Stimulated activated CD8-positive, alpha-beta memory T cell treated with anti-CD3 and anti-CD28 coated beads, Interleukin-7, amount 100 ng/mL, for 1 hour (primary cell): Measurements from ENCODE around the gene TLR9.

Experiments
- DNase-seq, 2 donors: peaks; one replicate each; pipeline ENCODE4 v3.0.0-alpha.2; 2020; ENCODE audit warnings: low read depth in 2 of 2

Gene TLR9

DNA sequence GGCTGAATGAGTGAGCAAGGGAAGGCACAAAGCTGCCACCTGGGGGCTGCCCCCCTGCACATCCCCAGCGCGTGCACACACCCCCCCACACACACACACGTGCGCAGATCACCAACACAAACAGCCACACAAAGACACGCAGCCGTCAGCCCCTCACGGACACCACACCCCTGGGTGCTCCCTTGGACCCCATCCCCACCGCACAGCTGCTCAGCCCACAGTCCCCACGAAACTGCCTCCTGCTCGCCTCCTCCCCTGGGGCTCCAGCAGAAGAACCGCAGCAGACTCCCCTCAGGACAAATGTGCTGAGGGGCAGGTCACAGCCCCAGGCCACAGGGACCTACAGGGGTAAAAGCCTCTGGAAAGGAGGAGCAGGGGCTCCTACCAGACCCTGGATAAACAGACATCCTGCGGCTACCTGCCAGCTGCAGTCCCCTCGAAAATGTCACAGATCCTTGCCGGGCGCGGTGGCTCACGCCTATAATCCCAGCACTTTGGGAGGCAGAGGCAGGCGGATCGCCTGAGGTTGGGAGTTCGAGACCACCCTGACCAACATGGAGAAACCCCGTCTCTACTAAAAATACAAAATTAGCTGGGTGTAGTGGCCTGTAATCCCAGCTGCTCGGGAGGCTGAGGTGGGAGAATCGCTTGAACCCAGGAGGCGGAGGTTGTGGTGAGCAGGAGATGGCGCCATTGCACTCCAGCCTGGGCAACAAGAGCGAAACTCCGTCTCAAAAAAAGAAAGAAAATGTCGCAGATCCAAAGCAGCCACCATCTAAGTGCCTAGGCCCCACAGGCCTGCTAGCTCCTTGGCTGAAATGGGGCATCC, 7.0 kb upstream of the TLR9 start:
- DNase-seq, result no peak

DNA sequence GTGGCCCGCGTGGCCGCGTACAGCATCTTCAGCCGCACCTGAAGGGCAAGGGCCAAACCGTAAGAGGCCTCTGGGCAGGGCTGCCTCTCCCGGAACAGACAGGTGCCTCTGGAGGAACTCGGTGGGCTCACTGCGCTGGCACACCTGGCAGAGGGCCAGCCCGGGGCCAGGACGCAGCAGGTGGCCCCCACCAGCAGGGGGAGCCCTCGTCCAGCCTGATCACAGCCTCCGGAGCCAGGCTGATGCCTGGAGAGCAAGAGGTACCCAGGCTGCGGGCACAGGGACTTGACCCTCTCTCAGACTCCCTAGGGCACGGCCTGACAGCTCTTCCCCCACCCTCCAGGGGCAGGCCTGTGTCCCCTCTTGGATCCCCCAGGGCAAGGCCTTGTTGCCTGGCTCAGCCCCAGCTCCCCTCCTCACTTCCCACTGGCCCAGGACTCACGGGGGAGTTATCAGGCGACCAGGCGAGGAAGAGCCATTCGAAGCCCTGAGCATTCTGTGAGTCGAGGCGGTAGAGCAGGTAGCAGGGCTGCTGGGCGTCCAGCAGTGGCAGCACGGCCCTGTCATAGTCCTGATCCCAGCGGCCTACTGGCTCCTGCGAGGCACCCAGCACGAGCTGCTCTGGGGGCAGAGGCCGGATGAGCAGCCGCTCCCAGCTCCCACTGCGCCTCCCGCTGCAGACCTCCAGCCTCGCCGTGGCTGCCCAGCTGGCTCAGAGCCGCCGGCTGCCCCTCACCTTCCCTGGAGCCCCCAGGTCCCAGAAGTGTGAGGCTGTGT, 6.2 kb upstream of the TLR9 start:
- DNase-seq, result peak; percentile 67 to 85

DNA sequence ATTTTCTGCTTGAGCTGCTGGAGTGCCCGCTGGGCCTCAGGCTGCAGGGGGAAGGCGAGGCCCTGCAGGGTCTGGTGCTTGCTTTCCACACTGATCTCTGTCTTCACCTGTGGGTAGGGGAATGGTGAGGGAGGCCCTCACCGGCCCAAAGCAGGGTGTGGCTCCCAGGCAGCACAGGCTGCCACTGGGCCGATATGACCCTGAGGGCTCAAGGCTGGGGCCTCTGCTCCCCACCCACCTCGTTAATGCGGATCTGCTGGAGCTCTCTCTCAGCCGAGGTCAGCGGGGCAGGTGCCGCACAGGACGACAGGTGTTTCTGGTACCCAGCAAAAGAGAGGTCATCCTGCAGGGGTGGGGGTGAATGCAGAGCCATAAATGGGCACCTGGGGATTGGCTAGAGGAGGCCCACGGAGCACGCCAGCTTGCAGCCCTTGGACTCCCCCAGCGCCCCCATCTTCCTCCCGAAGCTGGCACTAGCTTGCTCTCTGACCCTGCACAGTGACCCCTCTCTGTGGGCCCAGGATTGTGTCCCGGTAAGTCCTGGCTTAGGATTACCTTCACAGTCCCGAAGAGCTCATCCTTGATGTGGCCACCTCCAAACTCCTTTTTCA, 5.5 kb upstream of the TLR9 start:
- DNase-seq, result no peak

DNA sequence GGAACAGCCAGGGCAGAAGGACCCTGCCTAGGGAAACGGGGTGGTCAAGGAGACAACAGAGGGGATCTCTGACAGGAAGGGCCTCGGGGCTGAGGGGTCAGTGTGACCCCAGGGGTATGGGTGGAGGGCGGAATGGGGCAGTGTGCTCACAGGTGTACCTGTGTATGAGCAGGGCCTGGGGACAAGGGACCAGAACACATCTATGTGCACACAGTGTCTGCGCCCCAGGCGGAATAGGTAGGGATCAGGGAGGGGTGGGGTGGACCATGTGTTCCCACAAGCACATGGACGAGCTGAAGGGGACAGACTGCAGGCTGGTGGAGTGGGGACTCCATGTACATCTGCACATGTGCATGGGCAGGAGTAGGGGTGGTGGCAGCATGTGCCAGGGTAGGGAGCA, 5.0 kb upstream of the TLR9 start:
- DNase-seq, result no peak

DNA sequence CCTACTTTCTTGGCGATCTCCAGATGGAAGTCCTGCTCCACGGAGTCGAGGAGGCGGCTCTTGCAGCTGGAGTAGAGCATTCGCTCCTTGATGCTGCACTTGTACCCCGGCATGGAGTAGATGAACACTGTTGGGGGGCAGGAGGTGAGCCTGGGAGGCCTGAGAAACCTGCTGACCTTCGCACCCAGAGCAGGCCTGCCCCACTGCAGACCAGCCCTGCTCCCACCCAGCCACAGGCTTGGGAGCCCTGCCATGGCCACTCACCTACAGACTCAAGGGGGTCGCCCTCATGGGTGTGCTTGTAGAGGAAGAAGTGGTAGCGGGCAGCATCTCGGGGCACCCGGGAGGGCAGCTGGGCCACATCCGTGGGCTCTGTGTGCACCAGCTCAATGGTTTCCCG, 4.2 kb upstream of the TLR9 start:
- no peak for DNase-seq

DNA sequence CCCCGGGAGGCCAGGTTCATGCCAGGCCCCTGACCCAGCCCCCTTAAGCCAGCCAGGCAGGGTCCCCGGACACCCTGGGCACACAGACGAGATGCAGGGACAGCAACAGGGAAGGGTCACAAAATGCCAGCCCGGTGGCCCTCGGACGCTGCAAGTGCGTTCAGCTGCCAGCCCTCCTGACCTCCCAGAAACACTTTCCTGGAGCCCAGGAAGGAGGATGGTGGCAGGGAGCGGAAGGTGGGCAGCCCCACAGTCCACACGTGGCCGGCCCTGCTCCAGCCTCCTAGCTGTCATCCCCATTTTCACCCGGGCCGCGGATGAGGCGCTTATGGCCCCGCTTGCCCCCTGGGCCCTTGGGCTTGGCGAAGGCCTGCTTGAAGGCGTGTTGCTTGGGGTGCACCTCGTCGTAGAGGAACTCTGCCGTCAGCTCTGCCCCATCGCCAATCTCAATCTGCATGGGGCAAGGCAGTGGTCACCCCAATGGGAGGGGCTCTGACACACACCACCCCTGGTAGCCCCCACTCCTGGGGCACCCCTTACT, 3.4 kb upstream of the TLR9 start:
- DNase-seq, result no peak

DNA sequence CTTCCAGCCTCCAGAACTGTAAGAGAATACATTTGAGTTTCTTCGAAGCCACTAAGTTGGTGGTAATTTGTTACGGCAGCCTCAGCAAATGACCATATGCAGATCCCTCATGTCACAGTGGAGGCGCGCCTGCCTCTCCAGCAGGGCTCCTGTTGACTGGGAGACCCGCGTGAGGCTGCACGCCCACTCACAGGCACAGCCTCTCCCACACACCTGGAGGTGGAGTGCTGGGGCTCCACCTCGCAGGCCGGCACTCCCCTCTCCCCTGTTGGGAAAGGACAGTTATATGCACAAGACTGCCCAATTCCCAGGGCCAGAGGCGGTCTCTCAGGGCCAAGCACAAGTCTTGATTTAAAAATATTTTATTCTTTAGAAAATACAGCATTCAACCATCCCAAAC, 2.8 kb upstream of the TLR9 start:
- no peak for DNase-seq

DNA sequence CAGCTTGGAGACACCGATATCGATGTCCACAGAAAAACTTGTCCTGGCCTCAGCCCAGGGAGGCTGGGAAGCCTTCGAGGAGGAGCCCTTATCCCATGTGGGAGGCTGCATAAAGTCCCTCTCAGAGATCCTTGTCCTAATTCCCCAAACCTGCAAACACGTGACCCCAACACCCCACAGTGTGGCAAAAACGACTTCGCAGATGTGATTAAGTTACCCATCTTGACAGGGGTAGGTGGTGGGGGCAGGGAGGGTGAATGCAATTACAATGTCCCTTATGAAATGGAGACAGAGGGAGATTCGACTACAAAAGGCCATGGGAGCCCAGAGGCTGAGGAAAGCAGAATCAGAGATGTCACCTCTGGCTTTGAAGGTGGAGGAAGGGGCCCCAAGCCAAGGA, 2.3 kb upstream of the TLR9 start:
- DNase-seq, result no peak

DNA sequence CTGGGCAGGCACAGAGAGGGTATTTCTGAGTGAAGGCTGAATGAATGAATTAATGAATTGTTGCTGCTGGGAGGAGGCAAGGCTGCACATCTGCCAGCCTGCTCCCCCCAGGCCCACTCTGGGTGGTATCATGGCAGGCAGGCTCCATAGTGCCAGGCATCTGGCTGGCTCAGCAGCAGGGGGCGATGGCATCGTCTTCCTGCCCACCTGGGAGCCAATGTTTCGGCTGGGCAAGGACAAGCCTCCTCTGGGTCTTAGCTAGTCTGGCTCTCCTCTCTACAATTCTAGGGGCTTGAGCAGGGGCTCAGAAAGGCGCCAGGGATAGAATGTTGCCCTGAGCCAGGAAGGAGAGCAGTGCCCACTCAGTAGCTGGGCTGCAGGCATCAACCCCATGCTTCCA, 1.7 kb upstream of the TLR9 start:
- DNase-seq, result no peak

DNA sequence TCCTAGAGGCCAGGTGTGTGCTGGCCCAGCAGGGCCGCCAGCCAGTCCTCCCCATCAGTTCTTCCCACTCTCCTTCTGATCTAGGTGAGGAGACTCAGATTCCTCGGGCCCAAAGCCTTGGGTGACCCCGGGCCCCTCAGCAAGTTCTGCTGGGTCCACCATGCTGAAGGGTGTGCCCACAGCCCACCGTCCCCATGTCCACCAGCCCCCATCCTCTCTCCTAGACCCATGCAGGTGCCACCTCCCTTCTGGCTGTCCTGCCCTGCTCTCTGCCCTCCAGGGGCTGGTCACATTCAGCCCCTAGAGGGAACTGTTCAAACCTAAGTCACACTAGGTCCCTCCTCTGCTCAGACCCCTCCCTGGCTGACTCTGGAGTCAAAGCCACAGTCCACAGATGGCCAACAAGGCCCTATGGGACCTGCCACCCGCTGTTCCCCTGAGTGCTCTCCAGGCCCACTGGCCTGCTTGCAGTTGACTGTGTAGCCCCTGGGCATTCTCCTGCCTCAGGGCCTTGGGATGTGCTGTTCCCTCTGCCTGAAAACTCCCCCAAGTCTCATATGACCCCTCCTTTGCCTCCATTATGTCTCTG, 878 bp upstream of the TLR9 start:
- DNase-seq, result no peak

DNA sequence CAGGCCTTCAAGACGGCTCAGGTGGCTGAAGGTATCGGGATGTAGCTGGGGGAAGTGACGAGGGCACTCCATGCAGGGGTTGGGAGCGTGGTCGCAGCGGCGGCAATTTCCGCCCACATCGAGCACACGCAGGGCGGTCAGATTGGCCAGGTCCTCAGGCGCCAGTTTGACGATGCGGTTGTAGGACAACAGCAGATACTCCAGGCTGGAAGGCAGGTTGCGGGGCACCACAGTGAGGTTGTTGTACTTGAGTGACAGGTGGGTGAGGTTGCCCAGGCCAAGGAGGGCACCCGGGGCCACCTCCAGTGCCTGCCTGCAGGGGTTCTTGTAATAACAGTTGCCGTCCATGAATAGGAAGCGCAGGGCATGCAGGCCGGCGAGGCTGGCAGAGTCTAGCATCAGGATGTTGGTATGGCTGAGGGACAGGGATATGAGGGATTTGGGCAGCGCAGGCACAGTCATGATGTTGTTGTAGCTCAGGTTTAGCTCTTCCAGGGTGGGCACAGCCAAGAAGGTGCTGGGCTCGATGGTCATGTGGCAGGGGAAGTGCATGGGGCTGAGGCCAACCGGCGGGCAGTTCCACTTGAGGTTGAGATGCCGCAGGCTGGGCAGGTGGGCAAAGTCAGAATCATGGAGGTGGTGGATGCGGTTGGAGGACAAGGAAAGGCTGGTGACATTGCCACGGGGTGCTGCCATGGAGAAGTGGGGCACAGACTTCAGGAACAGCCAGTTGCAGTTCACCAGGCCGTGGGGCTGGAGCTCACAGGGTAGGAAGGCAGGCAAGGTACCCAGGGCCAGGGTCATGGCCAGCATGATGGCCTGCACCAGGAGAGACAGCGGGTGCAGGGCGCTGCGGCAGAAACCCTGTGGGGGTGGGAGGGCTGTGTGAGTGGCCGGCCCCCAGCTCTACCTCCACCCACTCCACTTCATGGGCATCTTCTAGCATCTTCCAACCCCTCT, 1.7 kb downstream of the TLR9 start:
- no peak for DNase-seq

DNA sequence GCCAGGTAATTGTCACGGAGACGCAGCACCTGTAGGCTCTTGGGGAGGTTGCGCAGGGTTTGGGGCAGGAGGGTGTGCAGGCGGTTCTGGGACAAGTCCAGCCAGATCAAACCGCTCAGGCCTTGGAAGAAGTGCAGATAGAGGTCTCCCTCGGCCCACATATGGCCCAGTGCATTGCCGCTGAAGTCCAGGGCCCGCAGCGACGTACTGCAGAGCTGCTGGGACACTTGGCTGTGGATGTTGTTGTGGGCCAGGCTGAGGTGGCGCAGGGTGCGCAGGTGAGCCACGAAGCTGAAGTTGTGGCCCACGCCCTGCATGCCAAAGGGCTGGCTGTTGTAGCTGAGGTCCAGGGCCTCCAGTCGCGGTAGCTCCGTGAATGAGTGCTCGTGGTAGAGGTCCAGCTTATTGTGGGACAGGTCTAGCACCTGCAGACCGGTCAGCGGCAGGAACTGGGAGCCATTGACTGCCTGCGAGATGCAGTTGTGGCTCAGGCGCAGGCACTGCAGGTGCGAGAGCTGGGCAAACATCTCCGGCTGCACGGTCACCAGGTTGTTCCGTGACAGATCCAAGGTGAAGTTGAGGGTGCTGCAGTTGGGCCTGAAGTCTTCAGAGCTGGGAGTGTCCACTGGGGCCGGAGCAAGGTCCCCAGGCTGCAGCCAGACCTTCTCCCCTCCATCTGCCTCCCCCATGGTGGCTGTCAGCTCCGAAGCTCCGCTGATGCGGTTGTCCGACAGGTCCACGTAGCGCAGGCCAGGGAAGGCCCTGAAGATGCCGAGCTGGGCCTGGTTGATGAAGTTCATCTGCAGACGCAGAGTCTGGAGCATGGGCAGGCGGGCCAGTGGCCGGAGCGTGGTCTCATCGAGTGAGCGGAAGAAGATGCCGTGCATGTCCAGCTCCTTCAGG, 2.9 kb downstream of the TLR9 start:
- no peak for DNase-seq

DNA sequence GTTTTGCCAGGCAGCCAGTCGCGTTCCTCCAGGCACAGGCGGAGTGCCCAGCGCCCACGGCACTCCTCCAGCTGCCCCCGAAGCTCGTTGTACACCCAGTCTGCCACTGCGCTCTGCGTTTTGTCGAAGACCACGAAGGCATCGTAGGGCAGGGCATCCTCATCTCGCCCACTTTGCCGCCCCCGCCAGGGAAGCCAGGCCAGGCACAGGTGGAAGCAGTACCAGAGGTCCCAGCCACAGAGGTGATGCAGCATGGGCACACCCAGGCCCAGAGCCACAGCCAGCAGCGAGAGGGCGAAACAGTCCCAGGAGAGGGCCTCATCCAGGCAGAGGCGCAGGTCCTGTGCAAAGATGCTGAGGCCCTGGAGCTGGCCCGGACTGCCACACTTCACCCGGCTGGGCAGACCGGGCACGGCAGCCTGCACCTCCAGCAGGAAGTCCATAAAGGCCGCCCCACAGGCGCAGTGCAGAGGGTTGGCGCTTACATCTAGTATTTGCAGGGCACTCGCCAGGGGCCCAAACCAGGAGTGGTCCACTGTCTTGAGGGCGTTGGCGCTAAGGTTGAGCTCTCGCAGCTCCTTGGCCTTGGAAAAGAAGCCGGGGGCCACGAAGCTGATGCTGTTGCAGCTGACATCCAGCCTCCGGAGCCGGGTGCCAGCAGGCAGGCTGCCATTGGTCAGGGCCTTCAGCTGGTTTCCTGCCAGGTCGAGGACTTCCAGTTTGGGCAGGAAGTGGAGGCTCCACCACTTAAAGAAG, 3.7 kb downstream of the TLR9 start:
- no peak for DNase-seq

DNA sequence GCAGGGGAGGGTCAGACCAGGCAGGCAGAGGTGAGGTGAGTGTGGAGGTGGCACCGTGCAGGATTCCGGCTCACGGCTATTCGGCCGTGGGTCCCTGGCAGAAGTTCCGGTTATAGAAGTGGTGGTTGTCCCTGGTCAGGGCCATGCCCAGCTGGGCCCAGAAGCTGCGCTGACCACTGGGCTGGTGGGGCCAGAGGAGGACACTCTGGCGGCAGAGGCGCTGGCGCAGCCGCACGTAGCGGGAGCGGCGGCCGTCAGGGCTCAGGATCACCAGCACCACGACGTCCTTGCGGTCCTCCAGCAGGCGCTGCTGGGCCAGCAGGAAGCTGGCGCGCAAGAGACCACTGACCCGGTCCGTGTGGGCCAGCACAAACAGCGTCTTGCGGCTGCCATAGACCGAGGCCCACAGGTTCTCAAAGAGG, 4.3 kb downstream of the TLR9 start:
- DNase-seq, result no peak

DNA sequence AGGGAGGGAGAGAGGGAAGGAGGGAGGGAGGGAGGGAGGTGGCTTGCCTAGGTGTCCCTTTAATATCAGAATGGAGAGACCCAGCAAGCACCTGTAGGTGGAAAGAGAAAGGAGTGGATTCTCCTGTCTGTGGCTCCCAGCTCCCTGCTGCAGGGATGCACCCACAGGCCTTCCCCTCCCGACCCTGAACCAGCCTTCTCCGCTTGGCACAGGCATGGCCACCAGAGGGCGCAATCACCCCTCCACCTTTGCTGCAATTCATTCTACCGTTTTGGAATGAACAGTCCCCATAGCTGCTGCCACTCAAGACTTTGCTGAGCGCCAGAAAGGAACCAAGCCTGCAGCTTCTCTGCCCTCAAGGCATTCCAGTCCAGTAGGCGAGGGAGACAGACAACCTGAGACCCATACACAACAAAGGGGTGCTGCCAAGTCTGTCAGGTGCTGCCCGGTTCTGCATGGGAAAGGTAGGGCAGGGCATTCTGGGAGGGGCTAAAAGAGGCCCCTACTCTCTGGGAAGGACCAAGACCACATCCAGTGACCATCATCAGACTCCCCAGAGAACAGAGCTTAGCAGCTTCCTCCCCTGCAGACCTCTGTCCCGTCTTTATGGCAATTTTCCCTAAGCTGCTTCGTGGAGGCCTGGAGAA, 4.9 kb downstream of the TLR9 start:
- peak; percentile 71 to 86 for DNase-seq

DNA sequence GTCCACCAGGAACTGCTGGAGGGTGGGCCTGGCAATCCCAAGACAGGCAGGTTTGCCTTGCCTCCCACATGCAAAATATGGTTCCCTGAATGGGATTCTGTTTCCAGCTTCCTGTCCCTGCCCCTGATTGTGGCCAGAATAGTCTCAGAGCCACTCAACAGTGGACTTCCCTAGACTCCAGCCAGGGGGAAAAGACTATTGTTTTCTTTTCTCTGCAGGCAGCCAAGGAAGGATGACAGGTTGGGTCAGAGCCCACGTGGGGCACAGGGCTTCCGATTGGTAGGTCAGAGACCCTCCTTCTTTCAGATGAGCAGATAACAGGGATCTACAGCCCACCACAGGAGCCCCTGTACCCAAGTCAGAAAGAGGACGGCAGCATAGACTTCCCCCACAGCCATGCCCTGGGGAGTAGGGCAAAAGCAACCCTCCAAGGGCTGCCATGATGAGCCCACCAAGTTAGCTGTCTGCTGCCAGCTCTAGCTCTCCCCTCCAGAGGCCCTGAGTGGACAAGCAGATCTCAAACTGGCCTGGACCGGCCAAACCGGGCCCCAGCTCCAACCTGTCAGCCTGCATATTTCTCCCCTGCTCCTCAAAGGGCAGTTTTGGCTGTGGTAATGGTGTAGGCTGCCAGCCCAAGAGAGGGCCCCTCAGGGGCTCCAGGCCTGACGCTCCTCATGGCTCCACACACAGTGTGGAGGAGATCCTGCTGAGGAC, 6.4 kb downstream of the TLR9 start:
- no peak for DNase-seq

DNA sequence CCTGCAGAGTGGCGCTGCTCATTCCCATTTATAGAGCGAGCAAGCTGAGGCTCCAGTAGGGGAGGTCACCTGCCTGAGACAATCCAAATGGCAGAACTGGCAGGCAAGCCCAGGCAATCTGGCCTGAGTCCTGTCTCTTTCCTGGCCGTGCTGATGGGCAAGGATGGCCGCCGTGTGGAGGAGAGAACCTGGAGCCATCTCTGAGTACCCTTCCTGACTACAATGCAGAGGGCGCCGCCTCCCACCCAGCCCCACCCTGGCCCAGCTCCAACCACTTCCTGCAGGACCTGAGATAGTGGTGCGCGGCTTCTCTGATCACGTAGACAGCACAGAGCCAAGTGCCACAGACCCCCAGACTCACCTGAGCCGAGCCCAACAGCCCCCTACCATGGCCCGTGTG, 7.0 kb downstream of the TLR9 start:
- DNase-seq, result no peak

DNA sequence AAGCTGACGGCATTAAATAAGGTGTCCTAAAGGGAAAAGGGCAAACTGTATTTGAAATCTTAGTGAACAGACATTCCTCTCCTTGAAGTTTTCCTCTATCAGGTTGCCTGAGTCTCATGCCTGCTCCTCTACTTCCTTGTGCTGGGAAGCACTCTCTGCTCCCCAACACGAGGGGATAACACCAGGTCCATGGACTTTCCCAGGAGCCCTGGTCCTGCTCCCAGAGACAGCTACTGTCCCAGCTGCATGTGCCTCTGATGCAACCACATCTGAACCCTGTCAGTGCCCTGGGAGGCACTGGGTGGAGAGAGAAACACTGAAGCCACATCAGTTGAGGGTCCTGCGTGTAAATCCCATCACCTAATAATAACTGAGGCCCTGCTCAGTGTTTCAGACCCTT, 7.4 kb downstream of the TLR9 start:
- no peak for DNase-seq
